ENCODE results near the gene CCNG1.

- TF ChIP-seq POLR2A (IDR thresholded peaks at IDR 0.05) (no peak), CTCF (IDR thresholded peaks at IDR 0.05) (no peak), POLR2AphosphoS5 (IDR thresholded peaks at IDR 0.05) (no peak)
These were observed 18.7 kb downstream of the CCNG1 start for GRCh38 chr5:163456029-163456589.
